HG02884 (cell line): ENCODE data around the gene TUBB1.

ENCODE experiments used
- ATAC-seq: cut with Tn5 transposase; IDR thresholded peaks from one replicate; pipeline ENCODE4 v1.9.1; 2021; ENCODE audit warnings: mild to moderate bottlenecking, moderate library complexity; ENCODE audit not compliant: unreplicated experiment

The TUBB1 gene

DNA sequence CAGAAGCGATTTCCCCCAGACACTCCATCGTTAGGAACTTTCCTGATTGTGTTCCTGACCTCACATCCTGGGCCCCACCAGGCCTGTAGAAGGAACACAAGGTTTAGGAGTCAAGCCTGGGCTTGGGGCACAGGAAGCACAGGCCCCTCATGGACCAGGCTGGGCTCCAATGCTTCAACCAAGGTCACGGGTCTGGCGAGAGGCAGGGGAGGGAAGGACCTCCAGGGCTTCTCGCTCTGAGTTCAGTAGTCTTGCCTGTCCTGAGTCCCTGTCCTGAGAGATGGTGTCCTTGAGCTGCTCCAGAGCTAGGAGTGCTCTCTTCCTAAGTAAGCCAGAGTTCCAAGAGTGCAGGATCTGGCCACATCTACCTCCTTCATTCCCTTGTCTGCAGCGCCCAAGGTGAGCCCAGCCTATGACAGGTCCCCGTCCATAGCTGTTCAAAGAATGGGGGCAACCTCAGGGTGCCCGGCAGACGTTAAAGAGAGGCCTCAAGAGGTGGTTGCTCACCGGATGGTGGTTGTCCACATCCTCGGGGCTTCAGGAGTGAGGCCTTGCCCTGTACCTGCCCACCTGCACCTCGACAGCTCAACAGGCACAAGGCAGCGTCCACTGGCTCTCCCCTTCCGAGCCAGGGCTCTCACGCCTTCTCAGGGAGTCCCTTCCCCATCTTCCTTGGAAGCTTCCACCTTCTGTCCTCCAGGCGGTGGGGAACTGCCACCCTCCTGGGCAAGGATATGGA is 1.6 kb upstream of the TUBB1 start:
- no peak for ATAC-seq

GRCh38 chr20:59018817-59019216 is 412 bp upstream of the TUBB1 start:
- ATAC-seq = no peak

- no peak for ATAC-seq
Observed at GRCh38 chr20:59020938-59021551, 1.8 kb downstream of the TUBB1 start.

- no peak for ATAC-seq
Observed at GRCh38 chr20:59022754-59023153, 3.5 kb downstream of the TUBB1 start.

DNA sequence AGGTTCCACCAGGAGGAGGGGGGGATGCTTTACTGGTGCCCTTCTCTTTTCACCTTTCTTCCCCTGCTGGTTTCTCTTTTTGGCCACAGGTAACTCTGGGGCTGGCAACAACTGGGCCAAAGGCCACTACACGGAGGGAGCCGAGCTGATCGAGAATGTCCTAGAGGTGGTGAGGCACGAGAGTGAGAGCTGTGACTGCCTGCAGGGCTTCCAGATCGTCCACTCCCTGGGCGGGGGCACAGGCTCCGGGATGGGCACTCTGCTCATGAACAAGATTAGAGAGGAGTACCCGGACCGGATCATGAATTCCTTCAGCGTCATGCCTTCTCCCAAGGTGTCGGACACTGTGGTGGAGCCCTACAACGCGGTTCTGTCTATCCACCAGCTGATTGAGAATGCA is 4.4 kb downstream of the TUBB1 start:
- ATAC-seq = no peak

DNA sequence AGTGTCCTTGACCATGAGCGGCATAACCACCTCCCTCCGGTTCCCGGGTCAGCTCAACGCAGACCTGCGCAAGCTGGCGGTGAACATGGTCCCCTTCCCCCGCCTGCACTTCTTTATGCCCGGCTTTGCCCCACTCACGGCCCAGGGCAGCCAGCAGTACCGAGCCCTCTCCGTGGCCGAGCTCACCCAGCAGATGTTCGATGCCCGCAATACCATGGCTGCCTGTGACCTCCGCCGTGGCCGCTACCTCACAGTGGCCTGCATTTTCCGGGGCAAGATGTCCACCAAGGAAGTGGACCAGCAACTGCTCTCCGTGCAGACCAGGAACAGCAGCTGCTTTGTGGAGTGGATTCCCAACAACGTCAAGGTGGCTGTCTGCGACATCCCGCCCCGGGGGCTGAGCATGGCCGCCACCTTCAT is 4.9 kb downstream of the TUBB1 start:
- no peak for ATAC-seq

DNA sequence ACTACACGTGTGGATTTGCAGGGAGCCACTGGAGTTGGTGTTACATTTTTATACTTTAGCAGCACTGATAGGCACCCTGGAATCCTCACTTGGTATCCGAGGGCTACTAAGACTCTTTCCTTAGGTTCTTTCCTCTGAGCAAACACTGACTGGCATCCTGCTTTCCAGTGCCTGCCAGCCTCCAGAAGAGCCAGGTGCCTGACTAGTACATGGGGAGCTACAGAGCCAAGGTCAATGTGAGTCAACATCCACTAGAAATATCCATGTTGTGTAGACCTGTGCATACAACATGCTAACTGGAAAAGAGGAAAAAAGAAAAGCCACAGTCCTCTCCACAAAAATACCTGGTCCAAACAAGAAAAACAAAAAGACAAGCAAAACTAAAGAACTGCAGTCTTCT is 5.9 kb downstream of the TUBB1 start:
- ATAC-seq = no peak

DNA sequence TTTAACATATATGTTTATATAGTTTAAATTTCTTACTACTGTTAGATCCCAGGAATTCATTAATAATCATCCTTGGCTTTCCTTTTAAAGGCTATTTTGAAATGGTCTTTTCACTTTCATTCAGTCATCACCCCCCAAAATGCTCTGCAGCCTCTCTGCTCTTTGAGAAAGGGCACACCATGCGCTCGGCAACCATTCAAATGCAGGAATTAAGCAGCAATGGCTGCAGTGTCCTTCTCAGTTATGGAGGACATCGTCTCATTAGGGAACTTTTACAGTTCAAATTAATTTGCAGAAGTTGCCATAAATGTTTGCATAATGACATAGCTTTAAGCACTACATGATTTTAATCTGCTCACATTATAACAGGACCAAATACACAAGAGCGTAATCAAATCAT is 6.3 kb downstream of the TUBB1 start:
- no peak for ATAC-seq

- ATAC-seq = no peak
Observed at GRCh38 chr20:59026904-59027740, 7.9 kb downstream of the TUBB1 start.

DNA sequence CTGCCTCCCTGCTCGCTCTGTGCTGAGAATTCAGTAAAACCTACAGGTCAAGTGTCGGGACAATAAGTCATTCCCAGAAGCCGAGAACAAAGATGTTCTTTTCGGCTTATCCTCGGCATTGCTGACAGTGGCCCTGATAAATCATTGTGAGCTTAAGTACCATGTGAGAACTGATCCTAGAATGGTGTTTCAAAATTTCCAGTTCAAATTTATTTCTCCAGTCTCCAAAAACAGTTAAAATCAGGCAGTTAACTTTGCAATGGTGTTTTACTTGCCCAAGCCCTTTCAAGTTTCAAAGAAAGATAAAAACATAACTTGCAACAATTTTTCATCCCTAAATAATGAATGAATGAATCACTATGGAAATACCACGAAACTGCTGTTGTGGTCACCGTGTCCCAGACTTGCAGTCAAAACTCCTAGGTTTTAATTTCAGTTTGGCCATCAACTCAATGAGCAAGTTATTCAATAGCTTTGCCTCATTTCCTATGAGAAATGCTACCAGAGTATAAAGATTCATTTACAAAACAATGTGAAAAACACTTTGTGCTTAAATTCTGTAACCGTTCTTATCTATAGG is 8.6 kb downstream of the TUBB1 start:
- ATAC-seq = no peak

- no peak for ATAC-seq
Observed at GRCh38 chr20:59028812-59029211, 9.6 kb downstream of the TUBB1 start.

GRCh38 chr20:59030911-59031563 is 11.8 kb downstream of the TUBB1 start:
- ATAC-seq = no peak

GRCh38 chr20:59031564-59032022 is 12.4 kb downstream of the TUBB1 start:
- no peak for ATAC-seq

DNA sequence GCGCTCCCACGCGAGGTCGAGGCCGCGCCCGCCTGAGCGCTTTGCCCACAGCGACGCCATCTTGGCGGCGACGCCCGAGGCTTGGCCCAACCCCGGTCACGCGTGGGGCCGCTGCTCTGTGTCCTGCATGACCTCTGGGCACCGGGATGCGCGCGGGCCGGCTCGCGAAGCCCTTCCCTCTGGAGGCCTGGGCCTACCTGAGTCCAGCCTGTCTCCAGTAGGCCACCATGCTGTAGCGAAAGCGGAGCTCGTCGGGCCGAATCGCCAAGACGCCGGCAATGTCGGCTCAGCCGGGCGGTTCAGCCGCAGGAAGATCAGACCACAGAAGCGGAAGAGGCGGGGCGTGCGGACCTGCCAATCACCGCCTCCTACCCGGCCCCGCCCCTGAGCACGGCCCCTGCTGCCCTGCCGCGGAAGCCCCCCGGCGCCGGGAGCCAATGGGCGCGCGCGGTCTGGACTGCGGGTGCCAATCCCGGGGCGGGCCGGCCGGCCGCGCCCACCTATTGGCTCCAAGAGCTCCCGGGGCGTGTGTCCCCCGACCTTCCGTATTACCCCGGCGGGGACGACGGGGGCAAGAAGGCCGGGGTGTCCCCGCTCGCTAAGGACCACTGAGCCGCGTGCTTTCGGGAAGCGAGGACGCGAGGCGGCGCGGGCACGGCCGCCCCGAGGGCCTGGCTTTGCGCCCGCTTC is 12.9 kb downstream of the TUBB1 start, which contains the start of gene ATP5F1E:
TSS of gene ATP5F1E (minus strand) at position 313 of the 690 bp plus-strand sequence. CDS start at position 229, 84 bp downstream.
- peak; percentile 93 for ATAC-seq

DNA sequence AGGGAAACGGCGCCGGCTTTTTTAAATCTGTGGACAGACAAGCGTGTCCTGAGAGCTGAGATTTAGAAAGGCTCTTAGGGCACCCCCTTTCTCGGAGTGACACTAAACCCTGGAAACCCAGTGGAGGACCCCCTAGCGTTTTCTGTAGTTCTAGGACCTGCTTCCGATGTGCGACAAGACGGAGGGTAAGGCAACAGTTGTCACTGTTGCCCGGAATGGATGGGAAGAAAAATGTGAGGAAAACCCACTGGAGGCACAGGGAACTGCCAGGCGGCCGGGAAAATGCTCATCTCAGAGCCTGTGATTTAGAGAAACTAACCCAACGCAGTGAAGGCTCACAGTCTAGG is 13.5 kb downstream of the TUBB1 start:
- no peak for ATAC-seq

GRCh38 chr20:59033093-59033492 is 13.9 kb downstream of the TUBB1 start:
- ATAC-seq = no peak

DNA sequence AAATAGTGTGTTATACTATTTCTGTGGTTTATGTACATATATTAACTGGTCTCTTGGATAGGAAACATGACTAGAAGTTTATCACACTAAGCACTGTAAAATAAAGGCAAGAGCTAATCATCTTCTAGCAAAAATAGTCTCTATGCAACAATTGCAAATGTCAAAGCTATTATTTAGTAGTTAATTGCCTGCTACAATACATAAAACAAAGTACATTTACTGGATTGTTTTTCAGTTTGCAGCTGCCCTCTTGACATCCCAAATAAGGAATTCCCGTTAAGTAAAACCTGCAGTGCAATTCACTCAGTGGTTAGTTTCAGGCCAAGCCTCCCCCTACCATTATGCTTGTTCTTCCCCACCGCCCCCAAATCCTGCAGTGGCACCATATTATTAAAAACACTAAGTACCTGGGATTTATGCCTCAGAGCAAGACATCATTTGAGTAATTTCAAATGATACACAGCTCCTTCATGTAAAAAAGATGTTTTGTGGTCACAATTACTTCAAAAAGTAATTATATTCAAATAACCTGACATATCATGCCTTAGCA is 14.5 kb downstream of the TUBB1 start:
- no peak for ATAC-seq

- no peak for ATAC-seq
Observed at GRCh38 chr20:59035381-59035780, 16.2 kb downstream of the TUBB1 start.

- no peak for ATAC-seq
Observed at GRCh38 chr20:59037386-59037785, 18.2 kb downstream of the TUBB1 start.

DNA sequence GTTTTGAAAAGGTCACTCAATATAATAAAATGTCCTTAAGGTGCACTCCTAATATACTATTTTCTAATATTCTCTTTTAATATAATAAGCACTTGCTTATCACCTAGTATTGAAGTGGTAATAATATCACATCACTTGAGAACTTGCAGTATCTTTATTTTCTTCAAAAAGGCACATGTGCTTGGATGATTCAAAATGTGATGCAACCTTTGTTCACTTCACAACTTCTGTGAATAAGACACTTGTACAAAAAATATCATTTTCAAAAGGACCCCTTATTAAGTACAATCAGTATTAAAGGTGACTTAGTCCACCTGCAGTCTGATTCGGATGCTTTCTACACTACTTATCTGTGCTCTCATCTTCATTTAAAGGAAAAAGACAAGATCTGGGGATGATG is 20.0 kb downstream of the TUBB1 start:
- ATAC-seq = no peak
